Measurements from ENCODE around the gene KLHDC4. TPM values are rescaled to one million over a fixed set of nuclear protein-coding genes. Genes with fewer than 3 reads are reported as not detected.

Gene KLHDC4
- total RNA-seq, 1 experiment from 2014 or later = 117 TPM

GRCh38 chr16:87661561-87661960 is 104.2 kb downstream of the KLHDC4 start:
- POLR2A ChIA-PET = no interaction called here
- Mint-ChIP-seq H3K9me3 (ENCODE audit: unreplicated experiment) (no peaks in the 10 kb centered on the region), H3K4me3 (ENCODE audit: unreplicated experiment) (no peak overlapping the region), H3K27ac (ENCODE audit: unreplicated experiment) (no peak overlapping the region), H3K27me3 (ENCODE audit: insufficient read depth, unreplicated experiment) (peaks cover 18% of the 10 kb centered on the region), H3K36me3 (ENCODE audit: insufficient read depth, unreplicated experiment) (no peaks in the 10 kb centered on the region), H3K4me1 (ENCODE audit: low read depth, unreplicated experiment) (no peaks in the 10 kb centered on the region)
- Histone ChIP-seq H3K4me1 (no peaks in the 10 kb centered on the region), H3K9me3 (0 out of 2 replicates have a peak, but pooled peaks cover 3% of the 10 kb centered on the region), H3K4me3 (ENCODE audit: low read depth, low read length) (no peak overlapping the region), H3K36me3 (ENCODE audit: control insufficient read depth, insufficient read depth, low read length) (no peaks in the 10 kb centered on the region), H3K27me3 (replicated peaks; ENCODE audit: control insufficient read depth, insufficient read depth, low read length) (no peaks in the 10 kb centered on the region)
- CTCF ChIA-PET = no interaction called here
- TF ChIP-seq, protein P1, sequence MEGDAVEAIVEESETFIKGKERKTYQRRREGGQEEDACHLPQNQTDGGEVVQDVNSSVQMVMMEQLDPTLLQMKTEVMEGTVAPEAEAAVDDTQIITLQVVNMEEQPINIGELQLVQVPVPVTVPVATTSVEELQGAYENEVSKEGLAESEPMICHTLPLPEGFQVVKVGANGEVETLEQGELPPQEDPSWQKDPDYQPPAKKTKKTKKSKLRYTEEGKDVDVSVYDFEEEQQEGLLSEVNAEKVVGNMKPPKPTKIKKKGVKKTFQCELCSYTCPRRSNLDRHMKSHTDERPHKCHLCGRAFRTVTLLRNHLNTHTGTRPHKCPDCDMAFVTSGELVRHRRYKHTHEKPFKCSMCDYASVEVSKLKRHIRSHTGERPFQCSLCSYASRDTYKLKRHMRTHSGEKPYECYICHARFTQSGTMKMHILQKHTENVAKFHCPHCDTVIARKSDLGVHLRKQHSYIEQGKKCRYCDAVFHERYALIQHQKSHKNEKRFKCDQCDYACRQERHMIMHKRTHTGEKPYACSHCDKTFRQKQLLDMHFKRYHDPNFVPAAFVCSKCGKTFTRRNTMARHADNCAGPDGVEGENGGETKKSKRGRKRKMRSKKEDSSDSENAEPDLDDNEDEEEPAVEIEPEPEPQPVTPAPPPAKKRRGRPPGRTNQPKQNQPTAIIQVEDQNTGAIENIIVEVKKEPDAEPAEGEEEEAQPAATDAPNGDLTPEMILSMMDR (IDR thresholded peaks at IDR 0.05; ENCODE audit: insufficient read depth in 1 of 2, low read depth in 1 of 2, low read length in 1 of 2, severe bottlenecking in 1 of 2, unreplicated experiment in 1 of 2) = no peak
- peak; percentile 73 to 82 for DNase-seq
- BruUV-seq (replicated peaks) = no TSS peak
- intact Hi-C loops (cut with micrococcal nuclease; ENCODE audit: unreplicated experiment) = loop anchor here (1.0 kb wide), 1 partner anchor 53 kb away; no protein-coding TSS in a partner anchor

DNA sequence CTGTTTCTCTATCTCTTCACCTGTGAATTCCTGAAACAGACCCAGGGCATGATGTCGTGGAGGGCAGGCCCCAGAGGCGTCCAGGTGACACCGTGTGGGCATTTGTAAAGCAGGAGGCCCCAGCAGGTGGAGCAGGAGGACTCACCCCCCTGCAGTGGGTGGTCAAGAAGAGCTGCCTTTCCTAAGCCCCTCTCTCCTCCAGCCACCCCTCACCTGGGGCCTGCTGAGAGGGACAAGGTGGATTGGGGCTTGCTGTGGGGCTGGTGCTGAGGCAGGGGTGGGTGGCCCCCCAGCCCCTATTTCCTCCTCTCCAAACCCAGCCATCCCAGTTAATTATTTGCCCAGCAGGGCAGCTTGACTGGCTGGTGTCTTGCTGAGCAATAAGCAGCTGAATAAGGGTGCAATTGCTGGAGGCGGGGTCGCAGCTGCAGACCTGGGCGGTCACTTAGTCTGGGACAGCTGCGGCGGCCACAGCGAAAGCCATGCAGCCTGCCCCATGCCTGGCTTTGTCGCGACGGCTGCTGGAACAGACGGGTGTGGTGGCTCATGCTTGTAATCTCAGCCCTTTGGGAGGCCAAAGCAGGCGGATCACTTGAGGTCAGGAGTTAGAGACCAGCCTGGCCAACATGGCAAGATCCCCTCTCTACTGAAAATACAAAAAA is 107.1 kb downstream of the KLHDC4 start:
- no peak overlapping the region for H3K4me3 Mint-ChIP-seq (ENCODE audit: unreplicated experiment)
- CTCF ChIA-PET = no interaction called here
- no peaks in the 10 kb centered on the region for H3K27me3 ChIP-seq (replicated peaks; ENCODE audit: control insufficient read depth, insufficient read depth, low read length)
- DNase-seq = no peak
- no peaks in the 10 kb centered on the region for H3K9me3 Mint-ChIP-seq (ENCODE audit: unreplicated experiment)
- intact Hi-C loops (cut with micrococcal nuclease; ENCODE audit: unreplicated experiment) = no loop called here
- H3K27me3 Mint-ChIP-seq (ENCODE audit: insufficient read depth, unreplicated experiment) = peaks cover 18% of the 10 kb centered on the region
- H3K4me3 ChIP-seq (ENCODE audit: low read depth, low read length) = no peak overlapping the region
- H3K36me3 Mint-ChIP-seq (ENCODE audit: insufficient read depth, unreplicated experiment) = no peaks in the 10 kb centered on the region
- H3K27ac Mint-ChIP-seq (ENCODE audit: unreplicated experiment) = no peak overlapping the region
- H3K4me1 ChIP-seq = no peaks in the 10 kb centered on the region
- POLR2A ChIA-PET = no interaction called here
- no peaks in the 10 kb centered on the region for H3K4me1 Mint-ChIP-seq (ENCODE audit: low read depth, unreplicated experiment)
- H3K36me3 ChIP-seq (ENCODE audit: control insufficient read depth, insufficient read depth, low read length) = no peaks in the 10 kb centered on the region
- 0 out of 2 replicates have a peak, but pooled peaks cover 3% of the 10 kb centered on the region for H3K9me3 ChIP-seq
- TF ChIP-seq, protein P1 (IDR thresholded peaks at IDR 0.05; ENCODE audit: insufficient read depth in 1 of 2, low read depth in 1 of 2, low read length in 1 of 2, severe bottlenecking in 1 of 2, unreplicated experiment in 1 of 2) = no peak
- no TSS peak for BruUV-seq (replicated peaks)

Other genes with a start within 250 kb of the KLHDC4 start
- gene JPH3, start 163.5 kb downstream of the KLHDC4 start, total RNA-seq (2022) = 3.5 and 4.8 TPM in 2 replicates
- gene SLC7A5, start 103.5 kb upstream of the KLHDC4 start, total RNA-seq (2022) = 495 and 534 TPM in 2 replicates
- gene CA5A, start 170.5 kb upstream of the KLHDC4 start, total RNA-seq (2022) = 0.74 and 1.7 TPM in 2 replicates
- gene BANP, start 185.4 kb upstream of the KLHDC4 start, total RNA-seq (2022) = 44.4 and 50.6 TPM in 2 replicates

All from Caco-2 (cell line).